ENCODE data around the gene TRPM3.

The TRPM3 gene

GRCh38 chr9:71096421-71097108 is 24.9 kb downstream of the TRPM3 start:
- DNase-seq, result no peak

- DNase-seq, result no peak
Observed at GRCh38 chr9:71094708-71095251, 26.6 kb downstream of the TRPM3 start.

GRCh38 chr9:71090896-71091295 is 30.5 kb downstream of the TRPM3 start:
- no peak for DNase-seq

DNA sequence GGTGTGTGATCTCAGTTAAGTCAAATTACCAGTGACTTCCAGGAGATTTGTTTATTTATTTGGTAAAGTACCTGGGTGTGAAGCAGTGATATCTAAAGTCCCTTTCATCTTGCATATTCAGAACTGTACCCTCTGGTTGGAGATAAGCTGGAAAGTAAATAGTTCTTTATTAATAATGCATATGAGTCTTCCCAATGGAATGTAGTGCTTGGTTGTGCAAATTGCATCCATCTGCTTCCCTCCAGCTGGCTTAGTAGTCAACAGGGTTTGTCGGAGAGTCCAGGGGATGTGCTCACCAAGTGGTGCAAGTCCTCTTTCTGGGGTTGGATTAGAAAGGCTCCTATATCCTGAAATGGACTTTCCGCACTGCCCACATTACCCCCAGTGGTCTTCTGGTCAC is 42.0 kb downstream of the TRPM3 start:
- DNase-seq, result no peak

- no peak for DNase-seq
Observed at GRCh38 chr9:71076096-71076495, 45.3 kb downstream of the TRPM3 start.

DNA sequence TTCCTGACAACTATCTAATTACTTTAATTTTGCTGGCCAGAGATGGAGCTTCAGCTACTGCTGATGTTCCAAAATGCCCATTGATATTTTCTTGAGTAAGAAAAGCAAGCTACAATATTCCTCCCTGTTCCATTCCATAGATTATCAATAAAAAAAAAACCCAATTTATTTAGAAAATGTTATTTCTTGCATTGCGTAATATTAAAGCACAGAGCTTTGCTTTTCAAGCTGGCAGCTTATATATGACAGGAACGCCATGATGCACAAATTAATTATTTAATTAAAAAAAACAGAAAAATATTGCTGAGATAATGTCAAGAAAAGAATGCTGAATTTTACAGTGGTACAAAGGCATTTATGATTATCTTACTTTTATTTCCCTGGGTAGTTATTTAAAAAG is 47.9 kb downstream of the TRPM3 start:
- no peak for DNase-seq

DNA sequence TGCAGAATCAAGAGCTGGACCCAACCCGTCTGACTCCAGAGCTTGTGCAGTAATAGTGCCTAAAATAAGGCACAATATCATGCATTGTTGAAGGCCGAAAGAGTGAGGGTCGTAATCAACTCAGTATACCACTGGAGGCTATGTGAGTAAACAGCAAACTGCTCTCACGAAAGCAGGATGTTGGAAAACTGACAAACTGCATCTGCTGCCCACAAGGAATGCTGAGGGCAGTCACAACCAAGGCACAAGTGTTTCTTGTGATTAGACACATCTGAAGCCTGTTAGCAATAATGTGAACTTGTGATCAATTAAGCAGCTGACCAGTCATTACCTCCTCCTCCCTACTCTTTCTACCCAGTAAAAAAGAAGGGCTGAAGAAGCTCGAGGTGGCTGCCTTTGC is 48.8 kb downstream of the TRPM3 start:
- DNase-seq, result peak; percentile 53

DNA sequence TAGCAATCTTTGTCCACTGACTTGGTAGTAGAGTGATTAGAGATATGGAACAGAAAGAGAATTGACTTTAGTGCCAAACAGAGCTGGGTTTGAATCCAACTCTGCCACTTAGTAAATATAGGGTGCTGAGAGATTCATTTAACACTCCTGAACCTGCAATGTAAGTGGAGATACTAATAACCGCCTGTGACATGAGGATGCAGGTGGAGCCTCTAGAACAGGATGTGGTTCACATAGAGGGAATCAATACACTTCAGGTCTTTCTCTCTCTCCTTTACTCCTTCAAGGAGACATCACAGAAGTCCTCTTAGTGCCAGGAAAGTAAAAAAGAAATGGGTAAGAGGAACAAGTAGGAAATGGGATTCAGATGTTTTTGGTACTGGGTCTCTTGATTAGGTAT is 49.8 kb downstream of the TRPM3 start:
- no peak for DNase-seq

GRCh38 chr9:71058660-71059059 is 62.8 kb downstream of the TRPM3 start:
- DNase-seq, result no peak

GRCh38 chr9:71052287-71052686 is 69.1 kb downstream of the TRPM3 start:
- DNase-seq, result no peak

- DNase-seq, result no peak
Observed at GRCh38 chr9:71048280-71048679, 73.1 kb downstream of the TRPM3 start.

- DNase-seq, result no peak
Observed at GRCh38 chr9:71042448-71042990, 78.9 kb downstream of the TRPM3 start.

DNA sequence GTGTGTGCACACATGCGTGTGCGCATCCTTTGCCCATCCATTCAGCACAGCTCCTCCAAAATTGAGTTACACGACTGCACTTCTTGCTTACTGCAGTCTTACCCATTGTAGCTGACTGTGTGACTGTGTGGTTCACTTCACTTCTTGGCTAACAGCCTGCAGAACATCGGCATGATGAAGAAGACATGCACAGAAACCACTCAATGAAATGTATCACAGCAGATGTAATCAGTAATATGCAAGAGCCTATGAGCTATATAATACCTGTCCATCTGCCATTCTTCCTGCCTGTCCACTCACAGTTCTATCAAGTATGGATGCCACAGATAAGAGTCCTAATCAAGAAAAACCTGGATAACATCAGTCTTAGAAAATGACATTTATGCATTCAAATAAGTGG is 83.9 kb downstream of the TRPM3 start:
- DNase-seq, result no peak

DNA sequence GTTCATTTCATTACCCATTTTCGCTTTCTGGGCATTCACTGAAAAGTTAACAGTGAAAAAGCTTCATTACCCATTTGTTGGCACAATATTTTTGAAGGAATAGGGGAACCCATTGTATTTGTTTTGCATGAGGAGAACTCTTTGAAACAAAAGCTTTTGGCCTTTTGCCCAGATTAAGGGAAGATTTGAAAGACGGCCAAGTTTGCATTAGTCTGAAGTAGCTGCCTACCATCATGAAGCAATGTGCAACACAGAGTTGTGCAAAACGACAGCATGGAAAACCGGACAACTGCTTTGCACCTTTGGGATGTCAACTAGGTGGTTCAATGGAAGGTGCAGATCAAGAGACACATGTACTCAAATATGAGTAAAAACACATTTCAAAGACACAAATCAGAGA is 84.9 kb downstream of the TRPM3 start:
- no peak for DNase-seq

DNA sequence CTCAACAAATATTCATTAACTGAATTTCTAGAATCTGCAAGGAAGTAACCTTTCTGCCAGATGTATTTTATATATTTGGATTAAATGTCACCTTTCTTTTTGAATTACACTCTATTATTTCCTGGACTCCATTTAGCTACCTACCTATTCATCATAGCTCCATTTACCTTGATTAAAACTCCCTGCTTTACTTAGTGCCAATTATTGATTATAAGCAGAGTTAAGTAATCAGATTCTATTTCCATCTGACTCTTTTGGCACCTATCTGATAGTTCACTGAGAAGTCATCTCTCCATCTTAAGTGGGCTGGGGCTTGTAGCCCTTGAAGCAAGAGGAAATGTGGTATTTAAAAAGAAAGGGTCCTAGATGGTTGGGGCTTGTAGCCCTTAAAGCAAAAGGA is 88.6 kb downstream of the TRPM3 start:
- no peak for DNase-seq

DNA sequence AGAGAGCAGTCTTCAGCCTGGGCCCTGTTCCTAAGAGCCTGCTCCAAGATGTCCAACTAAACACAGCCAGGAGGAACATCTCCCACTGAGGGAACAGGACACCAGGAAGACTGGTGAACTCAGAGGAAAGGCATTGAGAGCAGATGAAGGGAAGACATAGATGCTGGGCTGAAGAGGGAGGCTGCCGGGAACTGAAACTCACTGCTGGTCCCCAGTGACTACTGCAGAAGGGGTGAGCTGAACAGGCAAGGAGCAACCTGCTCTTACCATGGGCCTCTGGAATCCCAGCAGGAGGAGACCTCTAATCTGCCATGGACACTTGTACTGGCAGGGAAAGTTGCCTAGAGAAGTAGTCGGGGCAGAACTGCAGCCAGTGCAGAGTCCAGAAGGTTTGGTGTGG is 95.7 kb downstream of the TRPM3 start:
- DNase-seq, result no peak

- DNase-seq, result no peak
Observed at GRCh38 chr9:71025201-71025600, 96.2 kb downstream of the TRPM3 start.

DNA sequence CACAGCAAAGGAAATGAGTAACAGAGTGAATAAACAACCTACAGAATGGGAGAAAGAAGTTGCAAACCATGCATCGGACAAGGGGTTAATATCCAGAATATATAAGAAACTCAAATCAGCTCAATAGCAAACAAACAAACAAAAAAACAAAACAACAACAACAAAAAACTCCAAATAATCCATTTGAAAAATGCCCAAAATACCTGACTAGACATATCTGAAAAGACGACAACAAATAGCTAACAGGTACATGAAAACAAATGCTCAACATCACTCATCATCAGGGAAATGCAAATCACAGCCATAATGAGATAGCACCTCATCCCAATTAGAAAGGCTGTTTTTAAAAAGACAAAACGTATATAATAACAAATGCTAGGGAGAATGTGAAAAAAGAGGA is 111.2 kb downstream of the TRPM3 start:
- DNase-seq, result no peak

GRCh38 chr9:71005456-71005855 is 116.0 kb downstream of the TRPM3 start:
- no peak for DNase-seq

DNA sequence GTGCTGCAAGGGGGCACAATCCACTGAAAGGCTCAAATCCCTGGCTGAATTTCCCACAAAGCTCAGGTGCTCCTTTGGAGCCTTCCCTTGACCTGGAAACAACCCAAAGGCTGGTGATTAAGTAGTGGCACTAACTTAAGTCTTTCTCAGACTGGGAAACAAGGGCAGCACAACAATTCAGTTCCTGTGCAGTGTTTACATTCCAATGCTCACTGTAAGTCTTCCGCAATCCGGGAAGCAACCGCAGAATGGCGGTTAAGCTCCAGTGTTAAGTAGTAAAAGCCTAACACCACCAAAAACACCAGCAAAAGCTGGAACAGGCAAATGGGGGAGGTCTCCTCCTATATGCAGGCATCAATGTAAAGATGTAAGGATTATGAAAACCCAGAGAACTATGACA is 117.2 kb downstream of the TRPM3 start:
- no peak for DNase-seq

DNA sequence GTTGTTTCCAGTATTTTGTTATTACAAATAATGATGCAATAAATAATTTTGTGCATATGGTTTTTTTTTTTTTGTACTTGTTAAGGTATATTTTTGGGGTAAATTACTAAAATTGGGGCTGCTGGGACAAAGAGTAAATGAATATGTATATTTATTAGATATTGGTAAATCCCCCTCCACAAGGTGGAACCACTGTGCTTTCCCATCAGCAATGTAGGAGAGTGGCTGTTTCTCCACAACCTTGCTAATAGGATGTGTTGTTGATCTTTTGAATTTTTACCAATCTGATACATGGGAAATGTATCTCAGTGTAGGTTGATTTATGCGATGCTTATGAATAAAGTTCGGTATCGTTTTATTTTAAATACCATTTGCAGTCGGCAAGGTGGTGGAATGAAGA is 118.1 kb downstream of the TRPM3 start:
- no peak for DNase-seq

DNA sequence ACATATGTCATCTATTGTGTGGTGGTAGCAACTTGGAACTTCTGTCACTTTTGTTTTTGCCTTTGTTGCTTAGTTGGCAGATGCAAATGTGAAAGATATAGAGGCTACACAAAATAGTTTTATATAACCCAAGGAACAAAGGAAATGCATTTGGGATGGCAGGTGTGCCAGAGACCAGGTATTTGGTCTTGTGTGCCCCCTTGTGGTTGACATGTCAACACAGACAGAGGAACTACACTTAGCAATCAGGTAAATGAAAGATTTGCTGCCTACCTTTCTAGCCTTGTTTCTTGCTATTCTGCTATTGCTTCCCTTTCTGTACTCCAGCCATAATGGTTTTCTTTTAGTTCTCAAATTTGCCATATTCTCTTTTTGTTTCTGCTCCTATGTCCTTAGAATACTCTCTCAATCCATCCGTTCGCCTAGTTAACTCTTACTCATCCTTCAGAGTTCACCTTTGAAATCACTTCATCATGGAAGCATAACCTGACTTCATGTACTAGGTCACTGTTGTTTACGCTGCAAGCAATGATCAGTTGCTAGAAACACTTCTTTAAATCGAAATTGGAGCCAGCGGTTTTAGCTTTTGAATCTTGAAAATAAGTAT is 119.5 kb downstream of the TRPM3 start:
- peak; percentile 67 for DNase-seq

DNA sequence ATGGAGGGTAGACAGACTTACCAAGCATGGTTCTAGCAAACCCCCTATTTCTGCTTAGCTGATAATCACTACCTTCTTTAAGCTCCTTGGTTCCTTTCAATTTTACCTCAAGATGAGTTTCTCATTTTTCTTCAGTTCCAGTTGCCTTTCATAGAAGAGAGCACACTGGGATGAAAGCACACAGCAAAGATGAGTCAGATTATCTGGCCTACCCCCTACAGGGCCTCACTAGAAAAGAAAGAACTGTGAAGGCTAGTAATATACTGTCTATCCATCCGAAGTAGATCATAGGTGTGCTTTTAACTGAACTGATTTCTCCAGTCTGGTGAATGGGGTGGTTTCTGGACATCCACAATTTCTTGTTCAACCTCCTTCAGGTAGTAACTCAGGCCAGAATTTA is 122.5 kb downstream of the TRPM3 start:
- DNase-seq, result no peak

- DNase-seq, result no peak
Observed at GRCh38 chr9:70995511-70995910, 125.9 kb downstream of the TRPM3 start.

DNA sequence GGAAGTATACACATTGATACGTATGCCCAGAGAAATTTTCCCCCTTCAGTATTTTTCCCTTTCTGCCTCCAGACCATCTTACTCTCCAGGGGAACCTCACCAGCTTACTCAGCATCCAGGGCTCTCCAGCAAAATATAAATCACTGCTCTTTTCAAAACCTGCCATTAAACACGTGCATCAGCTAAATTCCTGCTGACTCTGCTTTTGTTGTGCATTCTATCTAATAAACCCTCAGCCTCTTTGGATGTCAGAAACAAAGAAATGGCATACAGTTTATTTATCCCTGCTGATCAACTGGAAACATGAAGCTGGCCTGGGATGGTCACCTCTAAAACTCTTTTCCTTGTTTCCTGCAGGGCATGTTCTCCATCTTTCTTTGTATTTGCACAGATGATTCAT is 126.8 kb downstream of the TRPM3 start:
- no peak for DNase-seq

Measured in islet precursor cell (in vitro differentiated cells).